GM11168 (cell line): Measurements from ENCODE around the gene ZNF76.

Experiments used
- in situ Hi-C: fragments of 300-500 bp; cut with MboI; formaldehyde crosslinking; loops from one replicate; pipeline ENCODE4 v1.12.0; 2022; ENCODE audit warnings: low sequenced_read_pairs; ENCODE audit not compliant: unreplicated experiment

ZNF76 gene

DNA sequence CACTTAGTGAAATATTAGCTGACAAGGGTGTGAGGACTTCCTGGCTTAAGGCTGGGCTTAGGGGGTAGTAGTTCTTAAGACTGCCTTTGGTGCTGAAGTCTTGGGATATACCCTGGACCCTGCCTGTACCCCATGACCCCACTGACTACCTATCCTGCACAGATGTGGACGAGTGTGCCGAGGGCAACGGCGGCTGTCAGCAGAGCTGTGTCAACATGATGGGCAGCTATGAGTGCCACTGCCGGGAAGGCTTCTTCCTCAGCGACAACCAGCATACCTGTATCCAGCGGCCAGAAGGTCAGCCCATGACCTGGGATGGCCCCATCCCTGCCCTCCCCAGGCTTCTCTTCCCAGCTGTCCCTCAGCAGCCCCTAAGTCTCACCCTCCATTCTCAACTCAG is 28.0 kb upstream of the ZNF76 start:
- in situ Hi-C loops: no loop called here

DNA sequence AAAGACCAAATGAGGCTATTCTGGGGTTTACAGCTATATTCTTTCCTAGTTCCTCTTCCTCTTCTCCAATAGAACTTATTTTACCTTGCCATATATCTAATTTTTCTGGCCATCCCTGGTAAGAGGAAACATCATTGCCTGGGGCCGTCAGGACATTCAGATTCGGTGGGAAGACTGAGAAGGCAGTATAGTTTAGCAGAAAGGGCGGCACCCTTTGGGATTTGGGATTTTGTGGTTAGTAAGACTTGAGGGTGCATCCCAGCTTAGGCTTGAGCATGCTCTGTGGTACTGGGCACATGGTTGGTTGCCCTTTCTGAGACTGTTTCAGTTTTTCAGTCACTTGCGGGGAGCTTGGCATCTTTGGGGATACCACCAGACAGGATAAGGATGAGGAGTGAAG is 24.6 kb upstream of the ZNF76 start:
- in situ Hi-C loops: no loop called here

DNA sequence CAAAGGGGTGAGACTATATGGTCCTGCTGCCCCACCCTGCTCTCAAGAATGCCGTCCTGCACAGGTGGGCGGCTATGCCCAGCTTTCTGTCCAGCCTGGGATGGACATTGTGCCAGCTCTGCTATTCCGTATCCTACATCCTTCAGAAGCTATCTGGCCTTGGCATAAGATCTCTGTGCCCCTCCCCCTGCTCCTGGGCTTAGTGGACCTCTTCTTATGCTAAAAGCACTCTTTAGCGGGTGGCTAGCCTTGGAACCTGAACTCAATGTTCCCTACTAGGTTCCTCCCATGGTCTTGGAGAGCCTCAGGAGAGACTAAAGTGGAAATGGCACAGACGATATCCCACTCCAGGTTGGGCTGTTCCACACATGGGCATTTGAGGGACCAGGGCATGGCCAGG is 23.3 kb upstream of the ZNF76 start:
- in situ Hi-C loops: no loop called here

DNA sequence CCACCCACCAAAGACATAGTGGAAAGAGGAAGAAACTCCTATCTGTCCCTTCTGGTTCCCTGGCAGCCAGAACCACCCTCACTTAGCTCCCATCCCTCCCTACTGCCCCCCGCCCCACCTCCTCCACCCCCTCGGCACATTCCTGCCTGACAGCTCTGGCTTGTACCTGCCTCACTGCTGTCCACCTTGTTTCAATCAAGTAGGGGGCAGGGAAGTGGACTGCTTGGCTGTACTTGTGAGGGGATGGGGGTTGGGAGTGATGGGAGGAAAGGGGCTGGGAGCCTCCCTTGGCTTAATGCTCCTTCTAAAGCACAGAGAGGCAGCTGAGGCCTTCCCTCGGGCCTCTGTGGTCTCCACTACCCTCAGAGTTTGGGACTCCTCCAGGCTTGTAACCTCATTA is 22.1 kb upstream of the ZNF76 start:
- in situ Hi-C loops: no loop called here

DNA sequence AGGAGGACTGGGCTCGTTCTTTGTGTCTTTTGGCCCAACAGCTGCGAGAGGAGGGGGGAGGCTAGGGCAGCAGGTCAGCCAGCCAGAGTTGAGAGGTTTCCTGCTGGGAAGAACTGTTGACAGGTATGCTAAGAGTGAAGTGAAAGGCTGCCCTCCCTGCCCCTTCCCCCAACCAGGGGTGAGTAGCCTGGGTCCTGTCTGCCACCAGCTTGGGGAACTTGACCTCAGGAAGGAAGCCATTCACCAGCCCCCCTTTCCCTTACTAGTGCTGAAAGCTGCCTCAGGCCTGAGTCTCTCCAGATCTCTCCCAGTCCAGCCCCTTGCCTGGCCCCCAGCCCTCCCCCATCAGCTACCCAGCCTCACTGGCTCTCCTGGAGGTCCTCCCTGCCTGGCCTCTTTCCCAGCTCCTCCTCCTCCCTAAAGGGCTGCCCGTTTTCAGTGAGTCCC is 20.7 kb upstream of the ZNF76 start:
- in situ Hi-C loops: no loop called here

DNA sequence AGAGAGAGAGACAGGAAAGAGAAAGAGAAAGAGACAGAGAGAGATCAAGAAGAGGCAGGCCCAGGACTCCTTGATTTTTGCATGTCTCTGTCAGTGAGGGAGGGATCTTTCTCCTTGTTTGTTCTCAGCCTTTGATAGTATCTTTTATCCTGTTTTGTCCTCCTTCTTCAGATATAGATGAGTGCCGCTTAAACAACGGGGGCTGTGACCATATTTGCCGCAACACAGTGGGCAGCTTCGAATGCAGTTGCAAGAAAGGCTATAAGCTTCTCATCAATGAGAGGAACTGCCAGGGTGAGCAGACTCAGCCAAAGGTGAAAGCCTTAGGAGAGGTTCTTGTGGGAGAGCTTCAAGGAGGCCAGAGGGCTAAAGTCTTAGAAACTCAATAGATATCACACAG is 20.0 kb upstream of the ZNF76 start:
- in situ Hi-C loops: no loop called here

DNA sequence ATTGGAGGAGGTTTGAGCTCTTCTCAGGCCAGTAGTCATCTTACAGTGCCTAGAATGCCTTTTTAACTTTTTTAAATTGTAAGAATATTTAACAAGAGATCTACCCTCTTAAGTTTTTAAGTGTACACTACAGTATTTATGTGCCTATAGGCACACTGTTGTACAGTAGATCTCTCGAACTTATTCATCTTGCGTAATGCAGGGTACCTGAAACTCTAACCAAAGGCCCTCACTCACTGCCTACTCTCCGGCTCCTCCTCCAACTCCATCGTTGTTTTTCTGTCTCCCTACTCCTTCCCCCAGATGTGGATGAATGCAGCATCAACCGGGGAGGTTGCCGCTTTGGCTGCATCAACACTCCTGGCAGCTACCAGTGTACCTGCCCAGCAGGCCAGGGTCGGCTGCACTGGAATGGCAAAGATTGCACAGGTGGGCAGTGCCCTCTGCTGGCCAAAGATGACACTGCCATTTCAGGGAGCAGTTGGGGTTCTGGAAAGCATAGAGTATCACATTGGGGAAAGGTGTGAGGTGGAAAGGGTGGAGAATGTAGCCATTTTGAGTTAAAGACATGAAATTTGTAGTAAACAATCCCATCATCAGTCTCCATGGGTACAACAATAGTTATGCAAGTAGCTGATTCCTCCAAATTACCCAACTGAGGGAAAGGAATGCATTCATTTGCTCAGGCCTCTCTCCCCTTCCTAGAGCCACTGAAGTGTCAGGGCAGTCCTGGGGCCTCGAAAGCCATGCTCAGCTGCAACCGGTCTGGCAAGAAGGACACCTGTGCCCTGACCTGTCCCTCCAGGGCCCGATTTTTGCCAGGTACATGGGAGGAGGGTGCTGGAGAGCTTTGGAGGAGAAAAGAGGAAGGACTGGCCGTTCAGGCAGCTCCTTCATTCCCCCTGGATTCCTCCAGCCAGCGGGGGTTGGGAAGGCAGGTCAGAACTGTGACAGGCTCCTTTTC is 18.4 kb upstream of the ZNF76 start:
- in situ Hi-C loops: no loop called here

DNA sequence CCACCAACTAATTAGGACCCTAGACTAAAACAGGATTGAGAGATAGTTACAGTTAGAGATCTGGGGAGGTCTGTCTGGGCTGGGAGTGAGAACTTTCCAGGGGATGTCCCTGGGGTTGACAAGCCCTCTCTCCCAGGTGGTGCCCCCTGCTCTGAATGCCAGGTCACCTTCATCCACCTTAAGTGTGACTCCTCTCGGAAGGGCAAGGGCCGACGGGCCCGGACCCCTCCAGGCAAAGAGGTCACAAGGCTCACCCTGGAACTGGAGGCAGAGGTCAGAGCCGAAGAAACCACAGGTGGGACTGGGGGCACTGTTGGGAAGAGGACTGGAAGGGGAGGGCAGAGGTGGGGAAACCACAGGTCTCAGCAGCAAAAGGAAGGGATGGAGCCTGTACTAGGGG is 17.0 kb upstream of the ZNF76 start:
- in situ Hi-C loops: no loop called here

DNA sequence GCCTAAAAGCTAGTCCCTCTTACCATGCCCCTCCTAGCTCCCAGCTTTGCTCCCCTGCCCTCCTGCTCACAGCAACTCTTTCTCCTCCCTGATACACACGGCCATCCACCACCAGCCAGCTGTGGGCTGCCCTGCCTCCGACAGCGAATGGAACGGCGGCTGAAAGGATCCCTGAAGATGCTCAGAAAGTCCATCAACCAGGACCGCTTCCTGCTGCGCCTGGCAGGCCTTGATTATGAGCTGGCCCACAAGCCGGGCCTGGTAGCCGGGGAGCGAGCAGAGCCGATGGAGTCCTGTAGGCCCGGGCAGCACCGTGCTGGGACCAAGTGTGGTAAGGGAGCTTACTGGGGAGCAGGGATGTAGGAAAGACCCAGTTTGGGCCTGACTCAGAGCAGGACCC is 16.6 kb upstream of the ZNF76 start:
- in situ Hi-C loops: no loop called here

DNA sequence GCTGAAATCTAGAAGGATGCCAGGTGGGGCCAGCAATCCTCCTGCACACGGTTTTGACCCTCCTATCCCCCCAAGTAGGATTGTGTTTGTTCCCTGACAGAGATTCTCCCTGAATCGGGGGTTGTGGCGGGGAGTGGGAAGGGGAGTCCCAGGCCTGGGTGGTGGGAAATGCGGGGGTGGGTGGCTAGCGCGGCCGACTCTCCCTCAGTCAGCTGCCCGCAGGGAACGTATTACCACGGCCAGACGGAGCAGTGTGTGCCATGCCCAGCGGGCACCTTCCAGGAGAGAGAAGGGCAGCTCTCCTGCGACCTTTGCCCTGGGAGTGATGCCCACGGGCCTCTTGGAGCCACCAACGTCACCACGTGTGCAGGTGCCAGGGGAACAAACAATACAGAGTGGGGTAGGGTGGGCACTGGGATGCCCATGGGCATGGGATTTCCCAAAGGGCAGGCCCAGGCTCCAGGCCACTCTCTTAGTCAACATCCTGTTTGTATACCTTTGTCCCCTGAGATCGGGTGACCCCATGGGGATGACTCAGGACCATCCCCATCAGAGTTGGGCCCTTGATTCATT is 16.1 kb upstream of the ZNF76 start:
- in situ Hi-C loops: no loop called here

DNA sequence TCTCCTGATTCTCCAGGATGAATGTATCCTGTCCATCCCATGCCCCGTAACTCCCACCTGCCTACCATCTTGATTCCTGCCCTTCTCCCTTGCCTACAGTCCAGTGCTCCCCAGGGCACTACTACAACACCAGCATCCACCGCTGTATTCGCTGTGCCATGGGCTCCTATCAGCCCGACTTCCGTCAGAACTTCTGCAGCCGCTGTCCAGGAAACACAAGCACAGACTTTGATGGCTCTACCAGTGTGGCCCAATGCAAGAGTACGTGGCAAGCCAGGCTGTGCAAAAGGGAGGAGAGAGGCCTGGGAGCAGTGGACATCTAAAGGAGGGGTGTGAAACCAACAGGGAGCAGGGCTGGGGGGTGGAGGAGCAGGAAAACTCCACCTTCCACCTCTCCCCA is 15.0 kb upstream of the ZNF76 start:
- in situ Hi-C loops: no loop called here

DNA sequence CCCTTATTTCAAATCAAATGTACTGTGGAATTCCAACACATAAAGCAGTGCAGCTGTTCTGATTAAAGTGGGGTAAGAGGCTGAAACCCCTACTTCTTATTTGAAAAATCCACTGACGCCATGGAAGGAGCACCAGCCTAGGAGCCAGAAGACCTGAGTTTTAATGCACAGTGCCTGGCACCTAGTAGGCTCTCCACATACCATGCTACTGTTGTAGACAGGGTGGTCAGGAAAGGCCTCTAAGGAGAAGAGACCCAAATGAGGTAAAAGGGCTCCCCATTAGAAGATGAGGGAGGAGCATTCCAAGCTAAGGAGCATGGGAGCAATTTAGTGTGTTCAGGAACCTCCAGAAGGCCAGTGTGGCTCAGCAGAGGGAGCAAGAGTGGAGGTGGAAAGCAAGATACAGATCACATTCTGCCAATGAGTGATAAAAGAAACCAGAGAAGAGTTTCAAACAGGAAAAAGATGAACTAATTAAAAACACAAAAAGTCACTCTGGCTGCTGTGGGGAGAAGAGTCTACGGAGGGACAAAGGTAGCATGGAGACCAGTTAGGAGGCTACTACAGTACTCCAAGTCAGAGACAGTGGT is 11.8 kb upstream of the ZNF76 start:
- in situ Hi-C loops: no loop called here

DNA sequence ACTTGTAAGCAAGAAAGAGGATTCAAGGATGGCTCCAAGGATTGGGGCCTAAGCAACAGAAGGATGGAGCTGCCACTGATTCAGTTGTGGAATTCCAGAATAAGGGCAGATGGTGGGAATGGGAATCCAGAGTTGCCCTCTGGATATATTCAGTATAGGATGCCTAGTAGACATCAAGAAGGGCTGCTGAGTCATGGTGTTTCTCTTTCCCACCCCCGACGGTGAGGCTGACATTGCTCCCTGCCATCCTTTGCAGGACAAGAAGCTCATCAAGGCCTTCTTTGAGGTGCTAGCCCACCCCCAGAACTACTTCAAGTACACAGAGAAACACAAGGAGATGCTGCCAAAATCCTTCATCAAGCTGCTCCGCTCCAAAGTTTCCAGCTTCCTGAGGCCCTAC is 11.2 kb upstream of the ZNF76 start:
- in situ Hi-C loops: no loop called here

DNA sequence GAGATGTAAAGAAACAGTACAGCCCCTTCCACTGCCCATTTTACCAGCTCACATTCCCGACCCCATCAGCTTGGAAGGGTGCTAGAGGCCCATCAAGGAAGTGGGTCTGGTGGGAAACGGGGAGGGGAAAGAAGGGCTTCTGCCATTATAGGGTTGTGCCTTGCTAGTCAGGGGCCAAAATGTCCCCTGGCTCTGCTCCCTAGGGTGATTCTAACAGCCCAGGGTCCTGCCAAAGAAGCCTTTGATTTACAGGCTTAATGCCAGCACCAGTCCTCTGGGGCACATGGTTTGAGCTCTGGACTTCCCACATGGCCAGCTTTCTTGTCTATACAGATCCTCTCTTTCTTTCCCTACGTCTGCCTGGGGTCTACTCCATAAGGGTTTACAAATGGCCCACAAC is 10.6 kb upstream of the ZNF76 start:
- in situ Hi-C loops: no loop called here

DNA sequence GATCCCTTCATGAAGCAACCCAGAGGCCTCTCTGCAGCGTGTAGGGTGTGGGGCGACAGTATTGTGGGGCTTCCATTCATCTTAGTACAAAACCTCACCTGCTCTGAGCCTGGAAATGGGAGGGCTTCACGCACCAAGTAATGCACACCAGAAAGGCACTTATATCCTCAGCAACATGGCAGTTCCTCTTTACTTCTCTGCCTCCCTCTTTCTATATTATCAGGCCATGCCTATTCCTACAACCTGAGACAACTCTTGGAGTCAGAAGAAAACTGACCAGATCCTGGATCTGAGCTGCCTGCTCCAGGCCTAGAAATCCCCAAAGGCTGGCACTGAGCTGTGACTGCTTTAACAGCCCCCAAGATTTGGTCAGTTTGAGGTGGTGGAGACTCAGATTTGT is 7.6 kb upstream of the ZNF76 start:
- in situ Hi-C loops: no loop called here

DNA sequence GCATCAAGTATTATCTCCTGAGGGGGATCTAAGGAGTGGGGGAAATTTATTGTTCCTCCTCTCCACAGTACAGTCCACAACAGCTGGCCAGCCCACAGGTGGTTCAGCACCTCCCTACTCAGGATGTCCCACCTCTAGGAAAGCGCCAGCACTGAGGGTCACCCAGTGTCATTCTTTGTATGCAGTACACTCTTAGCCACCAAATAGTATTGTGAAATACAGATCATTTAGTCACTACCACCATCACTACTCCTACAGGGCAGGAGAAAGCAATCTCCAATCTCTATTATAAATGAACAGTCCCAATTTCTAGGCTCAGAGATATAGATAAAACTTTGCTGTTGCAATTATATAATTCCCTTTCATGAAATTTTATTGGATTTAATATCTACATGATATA is 6.3 kb upstream of the ZNF76 start:
- in situ Hi-C loops: no loop called here

DNA sequence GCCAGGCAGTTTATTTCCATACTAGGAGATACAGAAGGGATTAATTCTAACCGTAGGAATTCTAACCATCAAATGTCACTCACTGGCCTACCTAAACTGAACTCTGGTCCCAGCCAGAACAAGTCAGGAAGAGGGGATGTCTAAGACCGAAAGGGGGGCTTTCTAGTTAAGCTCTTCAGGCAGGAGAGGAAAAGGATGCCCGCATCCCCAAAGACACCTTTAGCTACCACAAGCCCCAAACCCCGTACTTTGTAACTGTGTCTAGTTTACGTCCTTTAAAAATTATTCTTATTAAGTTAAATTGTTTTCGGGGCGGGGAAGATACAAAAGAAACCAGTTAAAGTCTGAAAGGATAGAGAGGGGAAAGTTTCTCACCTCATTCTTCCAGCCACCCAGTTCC is 1.2 kb upstream of the ZNF76 start:
- in situ Hi-C loops: no loop called here

DNA sequence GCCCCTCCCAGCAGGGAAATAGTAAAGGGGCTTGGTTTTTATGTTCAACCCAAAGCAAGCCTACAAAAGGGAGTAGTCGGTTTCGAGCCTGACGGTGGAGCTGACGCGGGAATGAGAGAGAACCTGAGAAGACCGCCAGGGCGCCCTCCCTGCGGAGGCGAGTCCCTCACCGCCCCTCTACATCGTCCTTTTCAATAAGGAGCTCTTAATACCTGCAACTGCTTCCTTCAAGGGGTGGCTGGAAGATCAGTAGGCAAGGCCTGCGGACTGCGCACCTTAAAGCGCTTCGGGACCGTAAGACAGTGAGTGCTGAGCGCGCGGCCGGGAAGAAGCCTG is 709 bp upstream of the ZNF76 start:
- in situ Hi-C loops: no loop called here

DNA sequence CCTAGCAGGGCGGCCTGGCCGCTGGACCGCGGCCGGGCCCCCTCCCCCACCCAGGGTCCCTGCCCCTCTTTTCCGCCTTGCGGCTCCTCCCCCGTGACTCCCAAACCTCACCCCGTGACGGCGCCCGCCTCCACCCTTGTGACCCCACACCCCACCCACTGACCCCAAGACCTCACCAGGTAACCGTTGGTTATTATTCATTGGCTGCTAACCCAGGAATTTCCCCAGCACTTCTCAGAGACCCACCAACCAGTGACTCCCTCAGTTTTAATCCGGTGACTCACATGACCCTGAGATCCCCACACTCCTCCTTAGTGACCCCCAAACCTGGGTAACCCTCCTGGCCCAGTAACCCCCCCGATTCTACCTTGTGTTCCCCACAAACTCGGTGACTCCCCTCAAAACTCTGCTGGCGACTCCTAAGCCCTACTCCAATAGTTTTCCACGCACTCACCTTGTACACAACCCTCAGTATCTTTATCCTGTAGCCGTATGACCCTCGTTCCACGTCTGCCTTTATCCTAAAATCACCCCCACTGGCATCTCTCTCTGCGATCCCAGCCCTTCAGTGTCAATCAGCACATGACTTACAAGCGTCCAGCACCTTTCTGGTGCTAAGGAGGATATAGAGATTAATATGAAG is 534 bp downstream of the ZNF76 start:
- in situ Hi-C loops: no loop called here

DNA sequence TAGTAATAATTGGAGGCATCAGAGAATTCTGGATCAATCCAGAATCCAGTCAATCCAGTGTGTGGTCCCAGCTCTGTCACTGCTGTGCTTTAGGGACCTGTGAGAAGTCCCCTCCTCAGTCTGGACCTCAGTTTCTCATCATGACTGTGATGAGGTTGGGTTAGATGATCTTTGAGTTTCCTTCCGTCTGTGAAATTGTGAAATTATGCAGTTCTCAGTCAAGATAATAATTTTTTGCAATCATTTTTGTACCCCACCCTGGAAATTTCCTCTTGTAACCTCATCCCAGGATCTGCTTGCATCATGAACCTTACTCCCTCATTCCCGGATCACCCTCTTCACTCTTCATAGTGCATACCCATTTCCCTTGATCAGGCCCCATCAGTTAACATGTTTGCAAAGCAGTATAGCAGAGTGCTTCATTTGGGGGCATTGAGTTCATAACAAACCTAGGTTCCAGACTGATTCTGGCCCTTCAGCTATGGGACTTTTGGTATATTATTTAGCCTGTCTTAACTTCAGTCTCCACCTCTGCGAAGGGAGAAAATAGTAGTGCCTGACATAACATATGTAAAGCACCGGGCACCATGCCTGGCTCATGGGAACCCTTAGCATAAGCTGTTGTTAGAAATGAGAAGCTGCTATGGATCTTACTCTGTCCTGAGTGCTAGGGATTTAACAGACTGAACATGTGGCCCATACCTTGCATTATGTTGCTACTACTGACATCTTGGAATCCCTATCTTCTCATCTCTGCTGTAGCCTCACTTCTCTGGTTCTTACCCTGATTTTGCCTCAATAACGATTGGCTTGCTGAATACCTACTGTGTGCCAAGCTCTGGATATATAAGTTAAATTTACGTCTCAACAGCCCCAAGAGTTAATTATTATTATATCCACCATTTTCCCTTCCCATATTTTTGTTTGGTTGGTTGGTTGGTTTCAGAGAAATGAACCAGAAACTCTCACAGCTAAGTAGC is 1.3 kb downstream of the ZNF76 start:
- in situ Hi-C loops: no loop called here
